ENCODE data around the gene CPOX. TPM values are rescaled to one million over a fixed set of nuclear protein-coding genes. Genes with fewer than 3 reads are reported as not detected.
"Not testable (repeated sequence)": the region's sequence is repeated elsewhere in the genome, so short reads cannot be mapped to it uniquely, and the experiment has no call there.

CPOX gene
- total RNA-seq: 10 to 100 TPM; 51.1 to 52.2 TPM

- peak; percentile 97 for ATAC-seq (ENCODE audit: low read depth)
- POLR2A ChIA-PET: interaction anchor here (0.6 to 3.7 kb wide), 16 partner anchors 15 to 829 kb away, joined by 3 to 45 read pairs (median 5); partner anchors contain the start of genes ARL6, CLDND1, DCBLD2 and GPR15
- Mint-ChIP-seq H3K9me3 (no peaks in the 10 kb centered on the region), H3K36me3 (peaks cover 18% of the 10 kb centered on the region), H3K4me3 (peak within 1 kb of the TSS; percentile 98), H3K27me3 (no peaks in the 10 kb centered on the region), H3K4me1 (peaks cover 47% of the 10 kb centered on the region), H3K27ac (peak within 1 kb of the TSS; percentile 97)
- DNase-seq: peak; percentile 89
Observed at GRCh38 chr3:98593046-98593936, at the start of gene CPOX. CPOX (minus strand) TSS chr3:98593611; CDS start chr3:98593504, 107 bp downstream.

- H3K9me3 Mint-ChIP-seq; DNase-seq; POLR2A ChIA-PET; H3K4me1 Mint-ChIP-seq; H3K27ac Mint-ChIP-seq; H3K4me3 Mint-ChIP-seq; H3K36me3 Mint-ChIP-seq; ATAC-seq (ENCODE audit: low read depth): not testable (repeated sequence)
- H3K27me3 Mint-ChIP-seq: peaks cover 16% of the 10 kb centered on the region
Observed at GRCh38 chr3:98642769-98643168, 49.4 kb upstream of the CPOX start.

- H3K36me3 Mint-ChIP-seq; DNase-seq; POLR2A ChIA-PET; H3K9me3 Mint-ChIP-seq; H3K27ac Mint-ChIP-seq; H3K4me3 Mint-ChIP-seq; ATAC-seq (ENCODE audit: low read depth); H3K4me1 Mint-ChIP-seq: not testable (repeated sequence)
- peaks cover 16% of the 10 kb centered on the region for H3K27me3 Mint-ChIP-seq
Observed at GRCh38 chr3:98641756-98642155, 48.3 kb upstream of the CPOX start.

- H3K4me1 Mint-ChIP-seq; POLR2A ChIA-PET; H3K9me3 Mint-ChIP-seq; H3K27ac Mint-ChIP-seq; ATAC-seq (ENCODE audit: low read depth); H3K4me3 Mint-ChIP-seq; H3K36me3 Mint-ChIP-seq; DNase-seq: not testable (repeated sequence)
- H3K27me3 Mint-ChIP-seq: peaks cover 18% of the 10 kb centered on the region
Observed at GRCh38 chr3:98638515-98638914, 45.1 kb upstream of the CPOX start.

GRCh38 chr3:98630416-98630815 lies 37.0 kb upstream of the CPOX start:
- Mint-ChIP-seq H3K4me3 (no peak overlapping the region), H3K36me3 (no peaks in the 10 kb centered on the region), H3K4me1 (no peaks in the 10 kb centered on the region), H3K27ac (no peak overlapping the region), H3K9me3 (no peaks in the 10 kb centered on the region), H3K27me3 (no peaks in the 10 kb centered on the region)
- POLR2A ChIA-PET: no interaction called here
- ATAC-seq (ENCODE audit: low read depth) (no peak), DNase-seq (no peak)

GRCh38 chr3:98628317-98628716 lies 34.9 kb upstream of the CPOX start:
- ATAC-seq (ENCODE audit: low read depth) (no peak), DNase-seq (no peak)
- Mint-ChIP-seq H3K9me3 (no peaks in the 10 kb centered on the region), H3K4me3 (no peak overlapping the region), H3K4me1 (no peaks in the 10 kb centered on the region), H3K36me3 (no peaks in the 10 kb centered on the region), H3K27me3 (no peaks in the 10 kb centered on the region), H3K27ac (no peak overlapping the region)
- POLR2A ChIA-PET: no interaction called here

GRCh38 chr3:98626151-98626550 lies 32.7 kb upstream of the CPOX start:
- H3K36me3 Mint-ChIP-seq: no peaks in the 10 kb centered on the region
- no peaks in the 10 kb centered on the region for H3K4me1 Mint-ChIP-seq
- POLR2A ChIA-PET: no interaction called here

GRCh38 chr3:98623572-98624280 lies 30.3 kb upstream of the CPOX start:
- no peak for ATAC-seq (ENCODE audit: low read depth)
- POLR2A ChIA-PET: no interaction called here
- Mint-ChIP-seq H3K36me3 (no peaks in the 10 kb centered on the region), H3K27ac (no peak overlapping the region), H3K4me1 (no peaks in the 10 kb centered on the region), H3K27me3 (no peaks in the 10 kb centered on the region), H3K9me3 (no peaks in the 10 kb centered on the region), H3K4me3 (no peak overlapping the region)
- no peak for DNase-seq

More at GRCh38 chr3:98626151-98626550, 32.7 kb upstream of the CPOX start:
- no peaks in the 10 kb centered on the region for H3K9me3 Mint-ChIP-seq
- H3K27ac Mint-ChIP-seq: no peak overlapping the region
- DNase-seq (no peak), ATAC-seq (ENCODE audit: low read depth) (no peak)
- H3K27me3 Mint-ChIP-seq: no peaks in the 10 kb centered on the region
- H3K4me3 Mint-ChIP-seq: no peak overlapping the region

- H3K9me3 Mint-ChIP-seq: peaks cover 1% of the 10 kb centered on the region
- H3K4me1 Mint-ChIP-seq: no peaks in the 10 kb centered on the region
- no peaks in the 10 kb centered on the region for H3K36me3 Mint-ChIP-seq
- H3K27ac Mint-ChIP-seq: no peak overlapping the region
- POLR2A ChIA-PET: no interaction called here
- no peak for ATAC-seq (ENCODE audit: low read depth)
- H3K4me3 Mint-ChIP-seq: no peak overlapping the region
- DNase-seq: no peak
- no peaks in the 10 kb centered on the region for H3K27me3 Mint-ChIP-seq
Observed at GRCh38 chr3:98617841-98618240, 24.4 kb upstream of the CPOX start.

GRCh38 chr3:98613616-98614015 lies 20.2 kb upstream of the CPOX start:
- Mint-ChIP-seq H3K27ac (no peak overlapping the region), H3K4me1 (no peaks in the 10 kb centered on the region), H3K36me3 (no peaks in the 10 kb centered on the region), H3K4me3 (no peak overlapping the region), H3K9me3 (peaks cover 1% of the 10 kb centered on the region), H3K27me3 (peaks cover 4% of the 10 kb centered on the region)
- no peak for DNase-seq
- ATAC-seq (ENCODE audit: low read depth): no peak
- POLR2A ChIA-PET: no interaction called here

- POLR2A ChIA-PET: no interaction called here
- Mint-ChIP-seq H3K27me3 (peaks cover 5% of the 10 kb centered on the region), H3K4me1 (no peaks in the 10 kb centered on the region), H3K27ac (no peak overlapping the region), H3K36me3 (no peaks in the 10 kb centered on the region), H3K4me3 (no peak overlapping the region), H3K9me3 (peaks cover 1% of the 10 kb centered on the region)
- ATAC-seq (ENCODE audit: low read depth) (no peak), DNase-seq (no peak)
Observed at GRCh38 chr3:98612996-98613517, 19.6 kb upstream of the CPOX start.

- ATAC-seq (ENCODE audit: low read depth) (no peak), DNase-seq (no peak)
- H3K9me3 Mint-ChIP-seq: peaks cover 1% of the 10 kb centered on the region
- no peaks in the 10 kb centered on the region for H3K36me3 Mint-ChIP-seq
- H3K27me3 Mint-ChIP-seq: peaks cover 5% of the 10 kb centered on the region
- no peak overlapping the region for H3K4me3 Mint-ChIP-seq
- no peaks in the 10 kb centered on the region for H3K4me1 Mint-ChIP-seq
- H3K27ac Mint-ChIP-seq: no peak overlapping the region
- POLR2A ChIA-PET: no interaction called here
Observed at GRCh38 chr3:98612587-98612986, 19.2 kb upstream of the CPOX start.

GRCh38 chr3:98608029-98608428 lies 14.6 kb upstream of the CPOX start:
- Mint-ChIP-seq H3K27me3 (peaks cover 5% of the 10 kb centered on the region), H3K4me3 (no peak overlapping the region), H3K9me3 (no peaks in the 10 kb centered on the region), H3K27ac (no peak overlapping the region), H3K36me3 (no peaks in the 10 kb centered on the region), H3K4me1 (no peaks in the 10 kb centered on the region)
- DNase-seq (no peak), ATAC-seq (ENCODE audit: low read depth) (no peak)
- POLR2A ChIA-PET: no interaction called here

GRCh38 chr3:98603580-98603979 lies 10.2 kb upstream of the CPOX start:
- Mint-ChIP-seq H3K9me3 (no peaks in the 10 kb centered on the region), H3K4me3 (no peak overlapping the region), H3K27ac (no peak overlapping the region), H3K4me1 (peaks cover 2% of the 10 kb centered on the region), H3K27me3 (peaks cover 5% of the 10 kb centered on the region), H3K36me3 (no peaks in the 10 kb centered on the region)
- DNase-seq: no peak
- no peak for ATAC-seq (ENCODE audit: low read depth)
- POLR2A ChIA-PET: no interaction called here
